Uterus (tissue), 4 donors: ENCODE results near the gene CYP2W1. TPM values are rescaled to one million over a fixed set of nuclear protein-coding genes. Genes with fewer than 3 reads are reported as not detected.

Source experiments
- DNase-seq, 2 donors: peaks; one replicate each; pipeline ENCODE4 v3.0.0-alpha.2; 2019 to 2020
- H3K27ac ChIP-seq, 2 donors: fragments of 200-600 bp; sonication (generic); 1 replicate in 1 of 2; 2 replicates in 1 of 2; pipeline ENCODE4 v1.5.1; 2016 to 2018
- H3K27me3 ChIP-seq, 2 donors: fragments of 200-600 bp; sonication (generic); one replicate each; pipeline ENCODE4 v1.5.1; 2018 to 2019; ENCODE audit warnings: control low read depth in 1 of 2
- H3K36me3 ChIP-seq, 2 donors: fragments of 200-600 bp; sonication (generic); one replicate each; pipeline ENCODE4 v1.5.1; 2019; ENCODE audit warnings: control low read depth in 1 of 2
- H3K4me1 ChIP-seq, 2 donors: fragments of 200-600 bp; sonication (generic); one replicate each; pipeline ENCODE4 v1.5.1; 2018 to 2019; ENCODE audit warnings: control low read depth in 1 of 2
- H3K4me3 ChIP-seq, 2 donors: fragments of 200-600 bp; sonication (generic); 1 replicate in 1 of 2; 2 replicates in 1 of 2; pipeline ENCODE4 v1.5.1; 2018 to 2019; ENCODE audit warnings: mild to moderate bottlenecking in 1 of 2
- H3K9me3 ChIP-seq, 2 donors: fragments of 200-600 bp; sonication (generic); one replicate each; pipeline ENCODE4 v1.5.1; 2019; ENCODE audit warnings: control low read depth in 1 of 2
- CTCF ChIP-seq, 4 experiments: fragments of 200-600 bp in 2 of 4; fragments of 450-650 bp in 2 of 4; sonication (generic) in 2 of 4; IDR thresholded peaks; one replicate each; pipeline ENCODE4 v1.5.1; 2016 to 2019; ENCODE audit warnings: antibody characterized with exemption in 4 of 4, mild to moderate bottlenecking in 2 of 4, moderate library complexity in 1 of 4
- POLR2A ChIP-seq, 2 donors: fragments of 450-650 bp; IDR thresholded peaks; one replicate each; pipeline ENCODE4 v1.6.1; 2016; ENCODE audit warnings: antibody characterized with exemption in 2 of 2, mild to moderate bottlenecking in 1 of 2, moderate library complexity in 1 of 2
- intact Hi-C: fragments of 100-400 bp; cut with DNase I; formaldehyde crosslinking; loops from one replicate; pipeline ENCODE4 v1.15.1; 2023; ENCODE audit warnings: low total_unique reads
- total RNA-seq, 4 donors: library from RNA; depleted of rRNA in 3 of 4; stranded (reverse); fragments of >200 nt in 3 of 4; gene quantifications; one replicate each; pipeline versions ENCODE4 v1.1.0 to v1.2.4, GENCODE V29; 2014 to 2023
- donor health status: DM: yes; HTN: yes; CAD: no.

CYP2W1 gene
- total RNA-seq, 4 donors from 2014 or later, result 6.6 TPM; not detected in 3

- TF ChIP-seq POLR2A (IDR thresholded peaks at IDR 0.05) (no peak), CTCF (IDR thresholded peaks at IDR 0.05) (no peak)
- Histone ChIP-seq H3K27ac (no peak overlapping the region), H3K9me3 (no peaks in the 10 kb centered on the region), H3K36me3 (no peaks in the 10 kb centered on the region), H3K4me3 (no peak overlapping the region), H3K4me1 (peaks cover 0 to 6% of the 10 kb centered on the region in 2 donors), H3K27me3 (peaks cover 2 to 4% of the 10 kb centered on the region in 2 donors)
- no peak for DNase-seq
- intact Hi-C loops, result no loop called here
Measured at GRCh38 chr7:978049-978346, 5.0 kb upstream of the CYP2W1 start.

- Histone ChIP-seq H3K27me3 (peaks cover 4 to 8% of the 10 kb centered on the region in 2 donors), H3K36me3 (no peaks in the 10 kb centered on the region), H3K4me1 (peaks cover 0 to 3% of the 10 kb centered on the region in 2 donors), H3K9me3 (no peaks in the 10 kb centered on the region), H3K4me3 (no peak overlapping the region), H3K27ac (no peak overlapping the region)
- intact Hi-C loops, result no loop called here
- no peak for DNase-seq
- no peak for TF ChIP-seq POLR2A (IDR thresholded peaks at IDR 0.05)
- TF ChIP-seq CTCF (IDR thresholded peaks at IDR 0.05), result no peak
Measured at GRCh38 chr7:978416-979091, 4.4 kb upstream of the CYP2W1 start.

- Histone ChIP-seq H3K4me3 (no peak overlapping the region), H3K9me3 (no peaks in the 10 kb centered on the region), H3K27me3 (peaks cover 4 to 8% of the 10 kb centered on the region in 2 donors), H3K36me3 (no peaks in the 10 kb centered on the region), H3K4me1 (no peaks in the 10 kb centered on the region), H3K27ac (no peak overlapping the region)
- intact Hi-C loops, result no loop called here
- no peak for DNase-seq
- TF ChIP-seq POLR2A (IDR thresholded peaks at IDR 0.05) (no peak), CTCF (IDR thresholded peaks at IDR 0.05) (no peak)
Measured at GRCh38 chr7:979151-979550, 3.8 kb upstream of the CYP2W1 start.

- no peak for TF ChIP-seq CTCF (IDR thresholded peaks at IDR 0.05)
- no peak for TF ChIP-seq POLR2A (IDR thresholded peaks at IDR 0.05)
- DNase-seq, result no peak
- no peaks in the 10 kb centered on the region for H3K36me3 ChIP-seq
- no peak overlapping the region for H3K4me3 ChIP-seq
- H3K4me1 ChIP-seq, result no peaks in the 10 kb centered on the region
- peaks cover 4 to 12% of the 10 kb centered on the region in 2 donors for H3K27me3 ChIP-seq
- H3K9me3 ChIP-seq, result no peaks in the 10 kb centered on the region
- no peak overlapping the region for H3K27ac ChIP-seq
- intact Hi-C loops, result no loop called here
Measured at GRCh38 chr7:979886-980571, 3.0 kb upstream of the CYP2W1 start.

- intact Hi-C loops, result no loop called here
- Histone ChIP-seq H3K27me3 (peaks cover 4 to 15% of the 10 kb centered on the region in 2 donors), H3K27ac (no peak overlapping the region)
Measured at GRCh38 chr7:981793-982510, 1.0 kb upstream of the CYP2W1 start.

More at GRCh38 chr7:981793-982510, 1.0 kb upstream of the CYP2W1 start:
- Histone ChIP-seq H3K9me3 (no peaks in the 10 kb centered on the region), H3K4me3 (no peak overlapping the region), H3K4me1 (no peaks in the 10 kb centered on the region), H3K36me3 (no peaks in the 10 kb centered on the region)
- TF ChIP-seq POLR2A (IDR thresholded peaks at IDR 0.05) (no peak), CTCF (IDR thresholded peaks at IDR 0.05) (no peak)
- DNase-seq, result no peak
